Measurements from ENCODE around the gene HTRA2. TPM values are rescaled to one million over a fixed set of nuclear protein-coding genes. Genes with fewer than 3 reads are reported as not detected.
A peak's percentile ranks its signal among the peaks of the same experiment; 100 is the strongest.

HTRA2 gene
- total RNA-seq, 6 donors from 2014 or later = 11.8 to 36.9 (median 27.2) TPM

DNA sequence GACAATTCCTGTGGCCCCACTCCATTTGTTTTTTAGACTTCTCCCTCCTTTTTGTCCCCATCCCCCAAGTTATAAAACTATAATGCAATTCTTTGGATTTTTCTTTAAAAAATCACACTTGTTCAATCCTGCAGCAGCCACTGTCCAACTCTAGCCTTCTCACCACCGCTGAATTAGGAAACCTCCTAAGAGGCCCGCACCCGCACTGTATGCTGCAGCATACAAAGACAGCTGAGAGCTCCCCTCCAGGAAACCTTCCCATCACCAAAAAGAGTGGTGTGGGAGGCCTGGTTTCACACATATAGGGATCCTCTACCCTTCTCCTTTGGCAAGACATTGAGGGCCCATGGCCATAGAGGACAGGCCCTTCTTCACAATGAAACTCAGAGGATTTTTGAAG, 25.1 kb upstream of the HTRA2 start:
- WGBS, 2 donors = 95 to 98% methylated on average over 3 of the region's 3 CpGs
- Histone ChIP-seq H3K4me1 (peaks cover 35 to 67% (median 50%) of the 10 kb centered on the region in 4 donors), H3K27me3 (peaks cover 0 to 17% (median under 1%) of the 10 kb centered on the region in 4 donors), H3K36me3 (peaks cover 0 to 22% (median 6%) of the 10 kb centered on the region in 4 donors), H3K27ac (no peak overlapping the region), H3K9me3 (no peaks in the 10 kb centered on the region), H3K4me3 (peak overlapping the region in 1 of 4 donors; percentile 74)
- no peak for TF ChIP-seq EP300 (IDR thresholded peaks at IDR 0.05)
- TF ChIP-seq, protein P1, sequence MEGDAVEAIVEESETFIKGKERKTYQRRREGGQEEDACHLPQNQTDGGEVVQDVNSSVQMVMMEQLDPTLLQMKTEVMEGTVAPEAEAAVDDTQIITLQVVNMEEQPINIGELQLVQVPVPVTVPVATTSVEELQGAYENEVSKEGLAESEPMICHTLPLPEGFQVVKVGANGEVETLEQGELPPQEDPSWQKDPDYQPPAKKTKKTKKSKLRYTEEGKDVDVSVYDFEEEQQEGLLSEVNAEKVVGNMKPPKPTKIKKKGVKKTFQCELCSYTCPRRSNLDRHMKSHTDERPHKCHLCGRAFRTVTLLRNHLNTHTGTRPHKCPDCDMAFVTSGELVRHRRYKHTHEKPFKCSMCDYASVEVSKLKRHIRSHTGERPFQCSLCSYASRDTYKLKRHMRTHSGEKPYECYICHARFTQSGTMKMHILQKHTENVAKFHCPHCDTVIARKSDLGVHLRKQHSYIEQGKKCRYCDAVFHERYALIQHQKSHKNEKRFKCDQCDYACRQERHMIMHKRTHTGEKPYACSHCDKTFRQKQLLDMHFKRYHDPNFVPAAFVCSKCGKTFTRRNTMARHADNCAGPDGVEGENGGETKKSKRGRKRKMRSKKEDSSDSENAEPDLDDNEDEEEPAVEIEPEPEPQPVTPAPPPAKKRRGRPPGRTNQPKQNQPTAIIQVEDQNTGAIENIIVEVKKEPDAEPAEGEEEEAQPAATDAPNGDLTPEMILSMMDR (IDR thresholded peaks at IDR 0.05) = no peak
- TF ChIP-seq POLR2A (IDR thresholded peaks at IDR 0.05) = no peak
- no peak for TF ChIP-seq POLR2AphosphoS5 (IDR thresholded peaks at IDR 0.05)
- DNase-seq (no peak), ATAC-seq (ENCODE audit: low FRiP score in 2 of 2) (no peak)

- H3K27me3 ChIP-seq = peaks cover 0 to 7% (median 0%) of the 10 kb centered on the region in 4 donors
- no peak for ATAC-seq (ENCODE audit: low FRiP score in 2 of 2)
- no peaks in the 10 kb centered on the region for H3K9me3 ChIP-seq
- peaks cover 0 to 22% (median 6%) of the 10 kb centered on the region in 4 donors for H3K36me3 ChIP-seq
- TF ChIP-seq POLR2A (IDR thresholded peaks at IDR 0.05) (no peak), EP300 (IDR thresholded peaks at IDR 0.05) (no peak), POLR2AphosphoS5 (IDR thresholded peaks at IDR 0.05) (no peak)
- TF ChIP-seq, protein P1 (IDR thresholded peaks at IDR 0.05) = no peak
- no peak for DNase-seq
- WGBS, 2 donors = 94 to 96% methylated on average over 14 of the region's 14 CpGs
- peak overlapping the region in 2 of 4 donors; percentile 97 to 100 for H3K27ac ChIP-seq
- peaks cover 33 to 62% (median 47%) of the 10 kb centered on the region in 4 donors for H3K4me1 ChIP-seq
- peak overlapping the region in 2 of 4 donors; percentile 10 to 62 for H3K4me3 ChIP-seq
Observed at GRCh38 chr2:74505448-74506246, 24.1 kb upstream of the HTRA2 start.

DNA sequence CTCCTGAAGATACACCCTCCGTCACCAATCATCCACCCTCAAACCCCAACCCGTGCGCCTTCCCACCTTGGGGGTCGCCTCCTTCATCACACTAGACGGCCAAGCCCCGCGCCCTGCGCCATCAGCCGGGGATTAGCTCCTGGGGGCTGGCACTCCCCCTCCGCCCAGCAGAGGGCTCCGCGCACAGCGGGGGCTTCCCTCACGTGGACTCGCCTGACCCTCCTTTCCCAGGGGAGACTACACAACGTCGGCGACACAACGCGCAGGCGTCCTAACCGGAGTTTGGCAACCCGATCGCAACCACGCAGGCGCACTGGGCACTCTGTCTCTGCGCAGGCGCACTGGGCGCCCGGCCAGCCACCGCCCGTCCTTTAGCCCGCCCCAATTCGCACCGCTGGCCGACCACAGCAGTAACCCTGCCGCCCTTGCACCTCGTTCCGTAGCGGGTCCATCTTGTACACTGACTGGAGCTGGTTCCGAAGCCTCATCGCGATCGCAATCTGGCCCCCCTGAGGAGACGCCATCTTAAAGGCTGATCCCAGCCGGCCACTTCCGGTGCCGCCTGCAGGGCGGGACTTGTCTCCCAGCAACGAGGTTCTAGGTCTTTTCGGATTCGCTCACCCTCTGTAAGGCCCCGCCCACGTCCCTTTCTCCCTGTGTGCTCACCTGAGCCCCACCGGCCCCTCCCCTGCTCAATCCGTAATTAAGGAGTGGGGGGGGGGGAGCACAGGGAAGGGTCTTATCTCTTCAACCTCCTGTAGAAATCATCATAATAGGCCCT, 22.4 kb upstream of the HTRA2 start, which contains the start of gene PCGF1:
TSS of gene PCGF1 (minus strand) at position 551 of the 781 bp plus-strand sequence. CDS start at position 524, 27 bp downstream.
- ATAC-seq (ENCODE audit: low FRiP score in 2 of 2) (peak; percentile 95 to 96), DNase-seq (peak; percentile 99 to 100)
- H3K27me3 ChIP-seq = peaks cover 0 to 13% (median 1%) of the 10 kb centered on the region in 4 donors
- H3K36me3 ChIP-seq = peaks cover 0 to 22% (median 6%) of the 10 kb centered on the region in 4 donors
- peaks cover 33 to 56% (median 41%) of the 10 kb centered on the region in 4 donors for H3K4me1 ChIP-seq
- peak within 1 kb of the TSS; percentile 44 to 82 (median 56) for H3K4me3 ChIP-seq
- TF ChIP-seq POLR2A (IDR thresholded peaks at IDR 0.05) (peak in 2 of 4 donors; percentile 63 to 79), POLR2AphosphoS5 (IDR thresholded peaks at IDR 0.05) (peak; percentile 79 to 96), EP300 (IDR thresholded peaks at IDR 0.05) (no peak)
- TF ChIP-seq, protein P1 (IDR thresholded peaks at IDR 0.05) = peak in 5 of 6 experiments; percentile 33 to 67 (median 42)
- H3K27ac ChIP-seq = peak within 1 kb of the TSS; percentile 96 to 100 (median 98)
- H3K9me3 ChIP-seq = no peaks in the 10 kb centered on the region
- 1 to 4% methylated on average over 21 to 43 of the region's 56 CpGs for WGBS, 2 donors

DNA sequence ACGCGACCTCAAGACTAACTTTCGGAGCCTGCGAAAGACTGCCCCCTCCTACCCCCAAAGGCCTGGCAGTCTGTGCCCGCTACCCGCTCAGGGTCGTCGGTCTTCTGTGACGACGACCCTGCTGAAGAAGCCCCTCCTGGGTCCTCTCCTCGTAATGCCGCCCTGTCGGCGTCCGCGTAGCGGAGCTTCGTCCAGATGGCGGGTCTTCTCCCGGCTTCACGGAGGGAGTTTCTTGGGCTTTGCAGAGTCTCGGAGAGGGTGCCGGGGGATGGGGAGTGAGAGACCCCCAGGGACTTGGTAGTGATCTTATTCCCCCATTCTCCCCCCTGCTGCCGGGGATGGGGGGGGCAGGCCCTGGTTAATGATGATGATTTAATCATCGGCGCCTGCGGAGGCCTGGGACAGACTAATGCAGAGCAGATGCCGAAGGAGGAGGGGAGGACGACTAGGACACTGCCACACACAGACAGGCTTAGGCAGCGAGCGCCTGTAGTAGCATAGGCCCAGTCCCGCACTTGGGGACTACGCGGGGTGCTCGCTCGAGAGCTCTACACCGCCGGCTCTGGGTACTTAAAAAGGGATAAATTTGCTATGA, 21.7 kb upstream of the HTRA2 start:
- peaks cover 33 to 49% (median 39%) of the 10 kb centered on the region in 4 donors for H3K4me1 ChIP-seq
- peaks cover 0 to 17% (median 7%) of the 10 kb centered on the region in 4 donors for H3K27me3 ChIP-seq
- H3K4me3 ChIP-seq = peak overlapping the region; percentile 44 to 82 (median 56)
- DNase-seq (peak; percentile 40 to 82), ATAC-seq (ENCODE audit: low FRiP score in 2 of 2) (peak in 1 of 2 donors; percentile 27)
- 19 to 27% methylated on average over 15 to 36 of the region's 38 CpGs for WGBS, 2 donors
- TF ChIP-seq, protein P1 (IDR thresholded peaks at IDR 0.05) = no peak
- TF ChIP-seq POLR2A (IDR thresholded peaks at IDR 0.05) (no peak), EP300 (IDR thresholded peaks at IDR 0.05) (no peak), POLR2AphosphoS5 (IDR thresholded peaks at IDR 0.05) (no peak)
- H3K9me3 ChIP-seq = no peaks in the 10 kb centered on the region
- peak overlapping the region; percentile 96 to 100 (median 98) for H3K27ac ChIP-seq
- peaks cover 0 to 22% (median 6%) of the 10 kb centered on the region in 4 donors for H3K36me3 ChIP-seq
